H1 (cell line): ENCODE results near the gene FGGY.

Experiments used
- BRCA1 ChIP-seq: IDR thresholded peaks from 2 replicates; pipeline ENCODE4 v1.6.1; 2012; ENCODE audit warnings: low read depth, low read length, improper control_type of control experiment
- CEBPB ChIP-seq: IDR thresholded peaks from 2 replicates; pipeline ENCODE4 v1.6.1; 2012; ENCODE audit warnings: low read depth, low read length
- CTCF ChIP-seq, 3 experiments: IDR thresholded peaks; 1 replicate in 2 of 3; 2 replicates in 1 of 3; pipeline versions ENCODE4 v1.5.1 to v1.6.1; 2011; ENCODE audit warnings: low read length in 3 of 3, mild to moderate bottlenecking in 3 of 3, inconsistent platforms in 2 of 3, low read depth in 1 of 3, moderate library complexity in 1 of 3; ENCODE audit not compliant: insufficient read depth in 1 of 3; ENCODE audit errors: control extremely low read depth in 1 of 3
- MAX ChIP-seq: IDR thresholded peaks from 2 replicates; pipeline ENCODE4 v1.6.1; 2012; ENCODE audit warnings: inconsistent platforms
- POLR2A ChIP-seq, 2 experiments: IDR thresholded peaks; 1 replicate in 1 of 2; 2 replicates in 1 of 2; pipeline ENCODE4 v1.6.1; 2011; ENCODE audit warnings: low read depth in 2 of 2, low read length in 2 of 2, mild to moderate bottlenecking in 2 of 2; ENCODE audit errors: control extremely low read depth in 1 of 2
- POLR2AphosphoS5 ChIP-seq: IDR thresholded peaks from 2 replicates; pipeline ENCODE4 v1.6.1; 2011; ENCODE audit warnings: low read depth, low read length
- RAD21 ChIP-seq, 2 experiments: IDR thresholded peaks in 1 of 2; conservative IDR thresholded peaks in 1 of 2; 2 replicates each; pipeline ENCODE4 v1.6.1; 2011; ENCODE audit warnings: low read depth in 2 of 2, low read length in 2 of 2, improper control_type of control experiment in 1 of 2, inconsistent platforms in 1 of 2, mild to moderate bottlenecking in 1 of 2, moderate library complexity in 1 of 2
- SIRT6 ChIP-seq: IDR thresholded peaks from one replicate; pipeline ENCODE4 v1.7.1; 2012; ENCODE audit warnings: low read length, inconsistent platforms
- SIX5 ChIP-seq: IDR thresholded peaks from 2 replicates; pipeline ENCODE4 v1.6.1; 2011; ENCODE audit warnings: mild to moderate bottlenecking, low read depth, low read length
- SUZ12 ChIP-seq: fragments of 200-600 bp; sonication (generic); IDR thresholded peaks from 2 replicates; pipeline ENCODE4 v1.6.1; 2012; ENCODE audit warnings: mild to moderate bottlenecking, inconsistent platforms, low read length, moderate library complexity, mixed read lengths
- ZNF274 ChIP-seq: IDR thresholded peaks from 2 replicates; pipeline ENCODE4 v1.7.0; 2012; ENCODE audit warnings: low read length, borderline replicate concordance; ENCODE audit errors: extremely low read depth

- TF ChIP-seq CTCF (IDR thresholded peaks at IDR 0.05; ENCODE audit: control extremely low read depth in 1 of 3, insufficient read depth in 1 of 3, low read depth in 1 of 3, low read length in 3 of 3) (no peak), MAX (no peak), POLR2AphosphoS5 (no peak), BRCA1 (no peak), SIRT6 (no peak), SIX5 (no peak), CEBPB (no peak), RAD21 (IDR thresholded peaks at IDR 0.05 in 1 of 2, conservative IDR thresholded peaks at IDR 0.05 in 1 of 2; ENCODE audit: low read depth in 2 of 2, low read length in 2 of 2) (no peak), ZNF274 (no peak), SUZ12 (no peak), POLR2A (IDR thresholded peaks at IDR 0.05; ENCODE audit: control extremely low read depth in 1 of 2, low read depth in 2 of 2, low read length in 2 of 2) (no peak)
These were observed 361.1 kb downstream of the FGGY start for GRCh38 chr1:59657873-59658465.
